Panc1 (cell line): Measurements from ENCODE around the gene TMEM200B. TPM values are rescaled to one million over a fixed set of nuclear protein-coding genes. Genes with fewer than 3 reads are reported as not detected.
"Not testable (repeated sequence)": the region's sequence is repeated elsewhere in the genome, so short reads cannot be mapped to it uniquely, and the experiment has no call there.

Experiments used
- ATAC-seq: fragments of 200-7000 bp; cut with Tn5 transposase; 2 replicates; pipeline ENCODE4 v1.9.1; 2020; ENCODE audit warnings: mild to moderate bottlenecking, moderate library complexity
- BruUV-seq: library from RNA; stranded (reverse); fragments of 400-500 nt; replicated peaks from 2 replicates; lab custom pipeline; 2021; lab: Mats Ljungman, UMichigan
- CTCF ChIA-PET: fragments of 300-600 bp; sonication (Branson Sonifier 250); formaldehyde crosslinking; loops from one replicate; lab custom pipeline; 2022; ENCODE audit warnings: antibody characterized with exemption; lab: Charles Lee
- POLR2A ChIA-PET: fragments of 300-600 bp; sonication (Branson Sonifier 250); formaldehyde crosslinking; loops from one replicate; lab custom pipeline; 2022; ENCODE audit warnings: antibody characterized with exemption; lab: Charles Lee
- DNase-seq: peaks from one replicate; pipeline ENCODE4 v3.0.0-alpha.2; 2010; ENCODE audit warnings: low read depth, low spot score
- H3K27ac ChIP-seq: 2 replicates; pipeline ENCODE4 v1.5.1; 2011; ENCODE audit warnings: mild to moderate bottlenecking, low read length, inconsistent platforms
- H3K27me3 ChIP-seq: fragments of 200-500 bp; sonication (Bioruptor generic); 2 replicates; pipeline ENCODE4 v1.6.0; 2014; ENCODE audit warnings: low read length, inconsistent platforms; ENCODE audit not compliant: control insufficient read depth, insufficient read depth
- H3K36me3 ChIP-seq: fragments of 200-500 bp; sonication (Bioruptor generic); 2 replicates; pipeline ENCODE4 v1.5.1; 2014; ENCODE audit warnings: inconsistent platforms, mild to moderate bottlenecking, low read length, moderate library complexity; ENCODE audit not compliant: control insufficient read depth, insufficient read depth
- H3K4me1 ChIP-seq: 2 replicates; pipeline ENCODE4 v1.5.1; 2011; ENCODE audit warnings: inconsistent platforms, mild to moderate bottlenecking, low read length, moderate library complexity; ENCODE audit not compliant: control insufficient read depth, insufficient read depth
- H3K4me3 ChIP-seq, 2 experiments: 2 replicates each; pipeline ENCODE4 v1.5.1; 2011 to 2012; ENCODE audit warnings: low read depth in 2 of 2, low read length in 2 of 2, mild to moderate bottlenecking in 2 of 2, inconsistent platforms in 1 of 2, moderate library complexity in 1 of 2
- H3K9me3 ChIP-seq: fragments of 200-500 bp; sonication (Bioruptor generic); 2 replicates; pipeline ENCODE4 v1.5.1; 2014; ENCODE audit warnings: low read depth, mild to moderate bottlenecking, inconsistent platforms, low read length, moderate library complexity; ENCODE audit not compliant: control insufficient read depth, insufficient read depth
- CTCF ChIP-seq: fragments of 450-650 bp; IDR thresholded peaks from 2 replicates; pipeline ENCODE4 v1.5.1; 2017; ENCODE audit warnings: mild to moderate bottlenecking
- POLR2AphosphoS5 ChIP-seq: IDR thresholded peaks from 2 replicates; pipeline ENCODE4 v1.6.1; 2012; ENCODE audit warnings: mild to moderate bottlenecking, low read depth, low read length, moderate library complexity
- REST ChIP-seq, 2 experiments: IDR thresholded peaks; 2 replicates each; pipeline ENCODE4 v1.6.1; 2011 to 2012; ENCODE audit warnings: low read depth in 2 of 2, control low read depth in 1 of 2, low read length in 1 of 2, mild to moderate bottlenecking in 1 of 2, moderate library complexity in 1 of 2; ENCODE audit not compliant: insufficient read depth in 1 of 2
- SIN3A ChIP-seq: IDR thresholded peaks from 2 replicates; pipeline ENCODE4 v1.6.1; 2012; ENCODE audit warnings: low read depth, mild to moderate bottlenecking, low read length, moderate library complexity, borderline replicate concordance; ENCODE audit not compliant: insufficient read depth
- TCF7L2 ChIP-seq: IDR thresholded peaks from 2 replicates; pipeline ENCODE4 v1.6.1; 2011; ENCODE audit warnings: mild to moderate bottlenecking, low read depth, low read length, inconsistent platforms
- in situ Hi-C: cut with HindIII; loops from 2 replicates; pipeline ENCODE4 v1.10.0; 2016; ENCODE audit warnings: low sequenced_read_pairs, low pct_unique_long_range_greater_than_20kb
- intact Hi-C: fragments of 100-400 bp; cut with micrococcal nuclease; formaldehyde crosslinking; loops from one replicate; pipeline ENCODE4 v1.10.0; 2022; ENCODE audit not compliant: unreplicated experiment
- total RNA-seq: library from RNA; stranded (reverse); gene quantifications from one replicate; pipeline ENCODE4 v1.2.1, GENCODE V29; 2021; ENCODE audit not compliant: unreplicated experiment

Gene TMEM200B
- total RNA-seq, 1 experiment from 2014 or later, result 2.1 TPM

- BruUV-seq, result no TSS peak
- ChIA-PET POLR2A (no interaction called here), CTCF (no interaction called here)
- intact Hi-C loops, result no loop called here
- H3K4me3 ChIP-seq, result no peak overlapping the region
- no peak for DNase-seq
- no peaks in the 10 kb centered on the region for H3K36me3 ChIP-seq
- no peak overlapping the region for H3K27ac ChIP-seq
- no peaks in the 10 kb centered on the region for H3K27me3 ChIP-seq
- 0 out of 2 replicates have a peak, but pooled peaks cover 4% of the 10 kb centered on the region for H3K4me1 ChIP-seq
- TF ChIP-seq POLR2AphosphoS5 (no peak), TCF7L2 (no peak), REST (IDR thresholded peaks at IDR 0.05; ENCODE audit: insufficient read depth in 1 of 2, low read depth in 2 of 2, low read length in 1 of 2) (no peak), SIN3A (no peak), CTCF (no peak)
- in situ Hi-C loops, result no loop called here
- ATAC-seq, result peak; percentile 64
- no peaks in the 10 kb centered on the region for H3K9me3 ChIP-seq
Observed at GRCh38 chr1:29133861-29134694, 10.4 kb upstream of the TMEM200B start.

GRCh38 chr1:29131056-29131455 is 7.4 kb upstream of the TMEM200B start:
- ATAC-seq, BruUV-seq, POLR2A ChIA-PET, DNase-seq, H3K36me3 ChIP-seq, CTCF ChIA-PET, H3K4me3 ChIP-seq, in situ Hi-C loops, H3K27ac ChIP-seq, H3K27me3 ChIP-seq, H3K9me3 ChIP-seq, intact Hi-C loops, H3K4me1 ChIP-seq: not testable (repeated sequence)

GRCh38 chr1:29129916-29130315 is 6.2 kb upstream of the TMEM200B start:
- POLR2A ChIA-PET, result no interaction called here

More at GRCh38 chr1:29129916-29130315, 6.2 kb upstream of the TMEM200B start:
- 0 out of 2 replicates have a peak, but pooled peaks cover 4% of the 10 kb centered on the region for H3K4me1 ChIP-seq
- H3K27ac ChIP-seq, result no peak overlapping the region
- H3K9me3 ChIP-seq, result no peaks in the 10 kb centered on the region
- TF ChIP-seq SIN3A, result no peak
- intact Hi-C loops, result no loop called here
- H3K4me3 ChIP-seq, result no peak overlapping the region
- H3K36me3 ChIP-seq, result no peaks in the 10 kb centered on the region
- H3K27me3 ChIP-seq, result no peaks in the 10 kb centered on the region
- DNase-seq (no peak), ATAC-seq (no peak)
- BruUV-seq, result no TSS peak
- in situ Hi-C loops, result no loop called here
- CTCF ChIA-PET, result no interaction called here
